AG09309 (cell line): ENCODE results near the gene ACOXL.

Experiments used
- DNase-seq: peaks from one replicate; pipeline ENCODE4 v3.0.0-alpha.2; 2010; ENCODE audit warnings: low read depth
- H3K4me3 ChIP-seq: 2 replicates; pipeline ENCODE4 v1.5.1; 2011; ENCODE audit warnings: mild to moderate bottlenecking, low read depth, low read length, moderate library complexity; ENCODE audit not compliant: control insufficient read depth
- TF ChIP-seq, protein P1 (sequence below): IDR thresholded peaks from 2 replicates; pipeline ENCODE4 v1.5.1; 2011; ENCODE audit warnings: mild to moderate bottlenecking, low read depth, low read length, inconsistent platforms; ENCODE audit not compliant: insufficient read depth, control insufficient read depth; ENCODE audit errors: missing control alignments

The ACOXL gene

DNA sequence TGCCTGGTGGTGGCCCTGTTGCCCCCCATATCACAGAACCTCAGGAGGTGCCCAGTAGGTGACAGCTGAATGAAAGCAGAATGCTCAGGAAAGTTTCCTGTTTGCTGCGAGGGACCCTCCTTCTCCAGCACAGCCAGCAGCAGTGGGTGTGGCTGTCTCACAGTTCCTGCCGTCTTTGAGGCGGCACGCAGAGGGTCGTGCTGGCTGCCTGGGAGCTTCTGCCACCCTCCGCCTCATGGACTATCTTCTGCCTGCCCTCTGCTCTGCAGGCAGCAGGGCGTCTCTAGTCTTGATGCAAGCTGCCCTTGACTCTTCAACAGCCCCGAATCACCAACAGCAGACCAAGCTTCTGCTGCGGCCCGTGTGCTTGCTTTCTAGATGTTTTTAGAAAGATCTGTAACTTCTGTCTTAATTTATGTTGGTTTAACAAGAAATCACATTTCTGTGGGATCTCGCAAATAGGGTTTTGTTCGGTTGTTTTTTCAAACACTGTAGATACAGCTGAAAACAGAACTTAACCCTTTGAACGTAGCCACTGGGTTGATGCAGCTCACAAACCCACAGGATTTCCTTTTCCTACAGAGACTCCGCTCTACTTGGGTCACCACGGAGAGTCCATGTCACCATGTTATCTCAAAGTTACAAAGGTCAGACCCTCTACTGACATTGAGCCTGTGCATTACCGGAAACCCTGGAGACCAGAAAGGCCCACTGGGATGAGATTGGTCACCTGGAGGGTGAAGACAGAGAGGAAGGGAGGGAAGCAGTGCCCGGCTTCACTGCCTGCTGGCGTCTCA lies 144.9 kb downstream of the ACOXL start:
- TF ChIP-seq, protein P1, sequence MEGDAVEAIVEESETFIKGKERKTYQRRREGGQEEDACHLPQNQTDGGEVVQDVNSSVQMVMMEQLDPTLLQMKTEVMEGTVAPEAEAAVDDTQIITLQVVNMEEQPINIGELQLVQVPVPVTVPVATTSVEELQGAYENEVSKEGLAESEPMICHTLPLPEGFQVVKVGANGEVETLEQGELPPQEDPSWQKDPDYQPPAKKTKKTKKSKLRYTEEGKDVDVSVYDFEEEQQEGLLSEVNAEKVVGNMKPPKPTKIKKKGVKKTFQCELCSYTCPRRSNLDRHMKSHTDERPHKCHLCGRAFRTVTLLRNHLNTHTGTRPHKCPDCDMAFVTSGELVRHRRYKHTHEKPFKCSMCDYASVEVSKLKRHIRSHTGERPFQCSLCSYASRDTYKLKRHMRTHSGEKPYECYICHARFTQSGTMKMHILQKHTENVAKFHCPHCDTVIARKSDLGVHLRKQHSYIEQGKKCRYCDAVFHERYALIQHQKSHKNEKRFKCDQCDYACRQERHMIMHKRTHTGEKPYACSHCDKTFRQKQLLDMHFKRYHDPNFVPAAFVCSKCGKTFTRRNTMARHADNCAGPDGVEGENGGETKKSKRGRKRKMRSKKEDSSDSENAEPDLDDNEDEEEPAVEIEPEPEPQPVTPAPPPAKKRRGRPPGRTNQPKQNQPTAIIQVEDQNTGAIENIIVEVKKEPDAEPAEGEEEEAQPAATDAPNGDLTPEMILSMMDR = no peak
- no peak for DNase-seq
- no peak overlapping the region for H3K4me3 ChIP-seq

DNA sequence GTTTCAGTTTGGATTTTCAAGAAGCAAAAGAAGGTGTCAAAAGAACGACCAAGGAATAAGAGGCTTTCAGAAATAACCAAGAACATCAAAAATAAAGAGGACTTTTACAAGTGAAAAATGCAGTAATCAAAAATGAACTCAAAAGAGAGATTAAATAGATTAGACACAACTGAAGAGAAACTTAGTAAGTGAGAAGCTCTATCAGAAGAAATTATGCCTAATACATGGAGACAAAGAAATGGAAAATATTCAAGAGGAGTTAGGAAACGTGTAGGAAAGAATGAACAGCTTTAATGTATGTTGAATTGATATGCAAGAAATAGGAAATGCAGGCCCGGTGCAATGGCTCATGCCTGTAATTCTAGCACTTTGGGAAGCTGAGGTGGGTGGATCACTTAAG lies 145.8 kb downstream of the ACOXL start:
- no peak for DNase-seq
- TF ChIP-seq, protein P1 = no peak
- H3K4me3 ChIP-seq = no peak overlapping the region

DNA sequence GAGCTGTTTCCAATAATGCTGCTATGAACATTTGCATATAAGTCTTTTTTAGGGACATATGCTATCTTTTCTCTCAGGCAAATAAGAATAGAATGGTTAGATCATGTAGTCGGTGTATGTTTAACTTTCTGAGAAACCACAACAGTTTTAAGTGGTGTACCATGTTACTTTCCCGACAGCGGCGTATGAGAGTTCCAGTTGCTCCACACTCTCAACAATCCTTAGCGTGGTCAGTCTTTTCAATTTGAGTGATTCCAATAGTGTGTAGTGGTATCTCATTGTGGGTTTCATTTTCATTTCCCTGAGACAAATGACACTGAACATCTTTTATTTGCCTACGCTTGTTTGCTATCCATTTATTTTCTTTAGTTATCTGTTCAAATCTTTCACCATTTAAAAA lies 149.5 kb downstream of the ACOXL start:
- DNase-seq = no peak
- no peak overlapping the region for H3K4me3 ChIP-seq
- TF ChIP-seq, protein P1 = no peak

DNA sequence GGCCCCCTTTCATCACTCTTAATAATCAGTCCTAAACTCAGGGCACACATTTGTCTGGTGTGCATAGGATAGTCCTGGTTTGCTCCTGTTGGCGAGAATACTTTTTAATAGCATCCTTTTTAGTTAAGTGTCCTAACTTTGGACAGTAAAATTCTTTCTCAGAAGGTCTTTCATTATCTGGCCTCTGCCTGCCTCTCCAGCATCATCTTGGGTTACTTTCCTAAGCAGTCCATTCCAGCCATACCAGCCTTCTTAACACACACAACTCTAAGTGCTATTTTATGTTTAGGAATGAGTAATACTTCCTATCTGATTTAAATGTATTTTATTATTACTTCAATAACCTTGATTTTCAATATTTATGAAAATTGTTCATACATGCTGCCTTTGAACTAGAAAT lies 151.0 kb downstream of the ACOXL start:
- H3K4me3 ChIP-seq = no peak overlapping the region
- TF ChIP-seq, protein P1 = no peak
- DNase-seq = no peak

DNA sequence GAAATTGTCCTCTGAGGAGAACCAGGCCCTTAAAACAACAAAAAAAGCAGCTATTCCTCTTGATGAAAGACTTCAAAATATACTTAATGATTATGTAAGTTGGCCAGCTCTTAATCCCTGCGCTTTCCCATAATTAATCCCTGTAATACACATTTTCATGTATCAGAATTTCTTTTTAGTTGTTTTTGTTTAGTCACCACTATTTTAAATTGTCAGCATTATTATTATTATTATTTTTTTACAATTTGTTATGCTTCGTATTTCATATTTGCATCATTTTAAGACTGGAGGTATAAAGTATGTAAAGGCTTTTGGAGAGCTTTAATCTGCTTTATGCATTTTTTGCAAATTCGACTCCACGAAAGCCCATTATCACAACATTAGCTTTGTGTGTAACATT lies 152.9 kb downstream of the ACOXL start:
- TF ChIP-seq, protein P1 = no peak
- no peak overlapping the region for H3K4me3 ChIP-seq
- no peak for DNase-seq

DNA sequence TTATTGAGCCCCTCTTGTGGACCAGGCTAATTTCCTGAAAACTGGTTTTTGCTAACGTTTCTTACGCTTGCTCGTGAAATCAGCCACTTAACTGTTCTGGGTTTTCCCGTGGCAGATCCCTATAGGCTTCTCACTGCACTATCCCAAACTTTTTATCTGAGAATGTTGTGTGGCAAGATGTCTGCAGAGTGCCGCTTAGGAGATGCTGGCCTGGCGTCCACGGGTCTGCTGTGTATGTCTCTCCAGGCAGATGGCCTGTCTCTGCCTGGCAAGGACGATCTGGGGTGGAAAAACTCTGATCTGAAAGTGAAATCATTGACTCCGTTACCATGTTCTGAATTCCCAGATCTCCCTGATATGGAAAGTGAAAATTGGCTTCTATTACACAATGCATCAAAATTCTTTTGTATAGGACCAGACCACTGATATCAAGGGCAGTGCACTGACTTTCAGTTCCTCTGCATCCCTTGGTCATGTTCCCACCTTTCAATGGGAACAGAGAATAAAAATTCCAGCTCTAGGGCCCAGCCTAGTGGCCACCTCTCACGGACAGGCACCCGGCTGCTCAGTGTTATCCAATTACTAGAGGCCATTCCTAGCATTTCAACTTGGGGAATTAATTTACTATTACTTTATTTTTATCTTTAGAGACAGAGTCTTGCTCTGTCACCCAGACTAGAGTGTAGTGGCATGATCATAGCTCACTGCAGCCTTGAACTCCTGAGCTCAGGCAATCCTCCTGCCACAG lies 154.6 kb downstream of the ACOXL start:
- no peak overlapping the region for H3K4me3 ChIP-seq
- TF ChIP-seq, protein P1 = no peak
- no peak for DNase-seq
